ENCODE measurements around the gene FMO5.

Gene FMO5

DNA sequence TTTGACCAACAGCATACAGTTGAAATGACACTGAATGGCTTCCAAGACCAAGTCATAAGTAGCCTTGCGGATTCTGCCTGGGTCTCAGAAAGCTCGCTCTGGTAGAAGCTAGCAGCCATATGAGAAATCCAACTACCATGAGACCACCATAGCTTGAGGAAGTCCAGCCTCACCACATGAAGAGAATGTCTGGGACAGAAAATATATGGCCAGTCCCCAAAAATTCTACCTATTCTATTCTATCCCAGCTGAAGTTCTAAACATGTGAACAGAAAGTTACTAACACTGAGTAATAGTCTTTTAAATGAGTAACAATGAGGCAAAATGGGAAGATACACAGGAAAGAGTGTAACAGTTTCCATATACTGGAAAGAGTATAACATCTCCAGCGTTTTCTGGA is 9.0 kb downstream of the FMO5 start:
- H3K4me1 ChIP-seq (ENCODE audit: control insufficient read depth, insufficient read depth, low read length), result no peaks in the 10 kb centered on the region
- H3K9me3 ChIP-seq (ENCODE audit: control insufficient read depth, insufficient read depth, low read depth, low read length), result no peaks in the 10 kb centered on the region
- no peaks in the 10 kb centered on the region for H3K36me3 ChIP-seq (ENCODE audit: control insufficient read depth, insufficient read depth, low read length)
- no peak overlapping the region for H3K27ac ChIP-seq (ENCODE audit: low read depth, low read length)
- H3K27me3 ChIP-seq (ENCODE audit: control insufficient read depth, insufficient read depth, low read length), result no peaks in the 10 kb centered on the region
- no peak overlapping the region for H3K4me3 ChIP-seq (ENCODE audit: low read depth, low read length)
- H3K9ac ChIP-seq (ENCODE audit: low read length), result no peak overlapping the region

DNA sequence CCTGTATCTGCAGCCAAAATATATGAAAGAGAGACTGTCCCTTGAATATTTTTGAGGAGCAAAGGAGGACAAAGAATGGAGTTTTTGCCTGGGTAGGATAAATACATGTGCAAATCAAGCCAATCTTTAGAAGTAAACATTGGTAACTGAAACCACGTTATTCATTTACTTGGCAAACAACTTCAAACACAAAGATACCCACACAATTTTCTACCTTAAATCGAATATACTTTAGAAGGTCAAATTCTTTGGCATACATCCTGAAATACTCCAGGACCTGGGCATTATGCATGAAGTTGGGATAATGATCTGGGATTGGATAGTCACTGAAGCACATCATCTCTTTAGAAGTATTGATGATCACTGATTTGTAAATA is 9.6 kb downstream of the FMO5 start:
- H3K9me3 ChIP-seq (ENCODE audit: control insufficient read depth, insufficient read depth, low read depth, low read length), result no peaks in the 10 kb centered on the region
- H3K9ac ChIP-seq (ENCODE audit: low read length), result no peak overlapping the region
- no peaks in the 10 kb centered on the region for H3K4me1 ChIP-seq (ENCODE audit: control insufficient read depth, insufficient read depth, low read length)
- no peaks in the 10 kb centered on the region for H3K27me3 ChIP-seq (ENCODE audit: control insufficient read depth, insufficient read depth, low read length)
- no peak overlapping the region for H3K4me3 ChIP-seq (ENCODE audit: low read depth, low read length)
- H3K27ac ChIP-seq (ENCODE audit: low read depth, low read length), result no peak overlapping the region
- H3K36me3 ChIP-seq (ENCODE audit: control insufficient read depth, insufficient read depth, low read length), result no peaks in the 10 kb centered on the region

DNA sequence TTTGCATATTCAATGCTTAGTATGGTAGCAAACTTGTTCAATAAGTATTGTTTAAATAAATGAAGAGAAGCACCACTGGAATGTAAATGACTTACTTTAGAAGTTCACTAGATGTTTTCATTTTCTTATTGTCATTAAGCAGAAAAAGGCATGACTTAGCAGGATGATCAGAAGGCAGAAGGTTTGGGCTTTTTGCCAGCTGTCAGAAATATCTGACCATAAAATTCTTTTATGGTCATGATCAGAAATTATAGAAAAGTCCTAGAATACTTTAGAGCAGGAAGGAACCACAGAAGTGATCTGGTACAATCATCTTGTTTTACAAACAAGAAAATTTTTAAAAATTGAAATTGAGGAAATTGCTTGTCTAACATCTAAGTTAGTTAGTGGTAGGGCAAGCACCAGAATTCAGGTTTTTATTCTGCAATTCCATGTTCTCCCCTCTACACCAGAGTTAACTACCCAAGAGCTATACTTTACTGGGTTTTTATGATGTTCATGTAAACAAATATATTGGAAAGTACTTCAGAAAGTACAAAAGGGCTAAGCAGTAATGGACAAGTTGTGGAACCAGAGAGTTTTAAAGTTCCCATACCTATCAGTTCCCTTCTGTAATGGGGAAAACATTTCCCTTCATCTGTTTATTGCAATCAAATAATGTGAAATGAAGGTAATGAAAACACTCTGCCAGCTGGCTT is 10.1 kb downstream of the FMO5 start:
- no peaks in the 10 kb centered on the region for H3K4me1 ChIP-seq (ENCODE audit: control insufficient read depth, insufficient read depth, low read length)
- no peak overlapping the region for H3K4me3 ChIP-seq (ENCODE audit: low read depth, low read length)
- no peak overlapping the region for H3K9ac ChIP-seq (ENCODE audit: low read length)

GRCh38 chr1:147214325-147214724 is 10.8 kb downstream of the FMO5 start:
- Histone ChIP-seq H3K9me3 (ENCODE audit: control insufficient read depth, insufficient read depth, low read depth, low read length) (no peaks in the 10 kb centered on the region), H3K27me3 (ENCODE audit: control insufficient read depth, insufficient read depth, low read length) (no peaks in the 10 kb centered on the region), H3K4me1 (ENCODE audit: control insufficient read depth, insufficient read depth, low read length) (no peaks in the 10 kb centered on the region), H3K36me3 (ENCODE audit: control insufficient read depth, insufficient read depth, low read length) (no peaks in the 10 kb centered on the region), H3K9ac (ENCODE audit: low read length) (no peak overlapping the region), H3K27ac (ENCODE audit: low read depth, low read length) (no peak overlapping the region), H3K4me3 (ENCODE audit: low read depth, low read length) (no peak overlapping the region)

More for the DNA sequence above, 10.1 kb downstream of the FMO5 start:
- H3K27ac ChIP-seq (ENCODE audit: low read depth, low read length), result no peak overlapping the region
- no peaks in the 10 kb centered on the region for H3K36me3 ChIP-seq (ENCODE audit: control insufficient read depth, insufficient read depth, low read length)
- H3K27me3 ChIP-seq (ENCODE audit: control insufficient read depth, insufficient read depth, low read length), result no peaks in the 10 kb centered on the region
- H3K9me3 ChIP-seq (ENCODE audit: control insufficient read depth, insufficient read depth, low read depth, low read length), result no peaks in the 10 kb centered on the region

DNA sequence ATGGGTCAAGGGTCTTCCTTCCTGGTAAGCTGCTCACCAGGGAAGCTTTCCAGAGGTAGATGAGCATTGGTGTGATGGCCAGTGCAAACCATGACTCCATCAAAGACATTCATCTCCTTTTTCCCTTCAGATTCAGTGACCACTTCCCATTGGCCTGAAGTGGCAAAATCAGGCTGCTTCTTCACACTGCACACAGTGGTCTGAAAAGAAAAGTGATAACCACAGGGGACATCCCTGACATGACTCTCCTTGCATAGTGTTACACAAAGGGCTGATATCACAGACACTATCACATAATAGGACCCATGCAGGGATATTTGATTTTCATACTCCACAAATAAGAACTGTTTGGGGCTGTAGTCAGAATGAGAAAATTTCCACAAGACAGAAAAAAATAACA is 11.9 kb downstream of the FMO5 start:
- Histone ChIP-seq H3K27me3 (ENCODE audit: control insufficient read depth, insufficient read depth, low read length) (no peaks in the 10 kb centered on the region), H3K4me3 (ENCODE audit: low read depth, low read length) (no peak overlapping the region), H3K9ac (ENCODE audit: low read length) (no peak overlapping the region), H3K4me1 (ENCODE audit: control insufficient read depth, insufficient read depth, low read length) (no peaks in the 10 kb centered on the region), H3K36me3 (ENCODE audit: control insufficient read depth, insufficient read depth, low read length) (no peaks in the 10 kb centered on the region), H3K27ac (ENCODE audit: low read depth, low read length) (no peak overlapping the region), H3K9me3 (ENCODE audit: control insufficient read depth, insufficient read depth, low read depth, low read length) (no peaks in the 10 kb centered on the region)

- Histone ChIP-seq H3K36me3 (ENCODE audit: control insufficient read depth, insufficient read depth, low read length) (no peaks in the 10 kb centered on the region), H3K4me3 (ENCODE audit: low read depth, low read length) (no peak overlapping the region), H3K27me3 (ENCODE audit: control insufficient read depth, insufficient read depth, low read length) (no peaks in the 10 kb centered on the region), H3K27ac (ENCODE audit: low read depth, low read length) (no peak overlapping the region), H3K4me1 (ENCODE audit: control insufficient read depth, insufficient read depth, low read length) (no peaks in the 10 kb centered on the region), H3K9ac (ENCODE audit: low read length) (no peak overlapping the region), H3K9me3 (ENCODE audit: control insufficient read depth, insufficient read depth, low read depth, low read length) (no peaks in the 10 kb centered on the region)
Observed at GRCh38 chr1:147211577-147211976, 13.6 kb downstream of the FMO5 start.

- Histone ChIP-seq H3K27ac (ENCODE audit: low read depth, low read length) (no peak overlapping the region), H3K4me1 (ENCODE audit: control insufficient read depth, insufficient read depth, low read length) (no peaks in the 10 kb centered on the region), H3K9me3 (ENCODE audit: control insufficient read depth, insufficient read depth, low read depth, low read length) (no peaks in the 10 kb centered on the region), H3K36me3 (ENCODE audit: control insufficient read depth, insufficient read depth, low read length) (no peaks in the 10 kb centered on the region), H3K4me3 (ENCODE audit: low read depth, low read length) (no peak overlapping the region), H3K9ac (ENCODE audit: low read length) (no peak overlapping the region), H3K27me3 (ENCODE audit: control insufficient read depth, insufficient read depth, low read length) (no peaks in the 10 kb centered on the region)
Observed at GRCh38 chr1:147210987-147211386, 14.2 kb downstream of the FMO5 start.

- no peaks in the 10 kb centered on the region for H3K36me3 ChIP-seq (ENCODE audit: control insufficient read depth, insufficient read depth, low read length)
- no peak overlapping the region for H3K4me3 ChIP-seq (ENCODE audit: low read depth, low read length)
- H3K9me3 ChIP-seq (ENCODE audit: control insufficient read depth, insufficient read depth, low read depth, low read length), result no peaks in the 10 kb centered on the region
- no peak overlapping the region for H3K9ac ChIP-seq (ENCODE audit: low read length)
- no peaks in the 10 kb centered on the region for H3K4me1 ChIP-seq (ENCODE audit: control insufficient read depth, insufficient read depth, low read length)
- no peaks in the 10 kb centered on the region for H3K27me3 ChIP-seq (ENCODE audit: control insufficient read depth, insufficient read depth, low read length)
- no peak overlapping the region for H3K27ac ChIP-seq (ENCODE audit: low read depth, low read length)
Observed at GRCh38 chr1:147209825-147210821, 15.0 kb downstream of the FMO5 start.

DNA sequence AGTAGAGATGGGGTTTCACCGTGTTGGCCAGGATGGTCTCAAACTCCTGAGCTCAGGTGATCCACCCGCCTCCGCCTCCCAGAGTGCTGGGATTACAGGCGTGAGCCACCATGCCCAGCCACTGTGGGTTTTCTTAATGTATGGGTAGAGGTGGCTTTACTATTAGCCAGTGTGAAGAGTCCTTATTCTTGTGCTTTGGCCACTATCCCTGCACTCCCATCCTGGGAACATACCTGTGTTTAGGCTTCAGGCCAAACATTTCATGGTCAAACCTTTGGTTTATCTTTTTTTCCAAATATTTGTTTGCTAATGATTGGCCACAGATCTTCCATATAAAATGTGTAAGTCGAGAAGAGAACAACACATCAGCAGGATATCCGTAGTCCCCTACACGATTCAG is 16.5 kb downstream of the FMO5 start:
- Histone ChIP-seq H3K9ac (ENCODE audit: low read length) (no peak overlapping the region), H3K27me3 (ENCODE audit: control insufficient read depth, insufficient read depth, low read length) (no peaks in the 10 kb centered on the region), H3K27ac (ENCODE audit: low read depth, low read length) (no peak overlapping the region), H3K36me3 (ENCODE audit: control insufficient read depth, insufficient read depth, low read length) (no peaks in the 10 kb centered on the region), H3K4me1 (ENCODE audit: control insufficient read depth, insufficient read depth, low read length) (no peaks in the 10 kb centered on the region), H3K4me3 (ENCODE audit: low read depth, low read length) (no peak overlapping the region), H3K9me3 (ENCODE audit: control insufficient read depth, insufficient read depth, low read depth, low read length) (no peaks in the 10 kb centered on the region)

- H3K4me1 ChIP-seq (ENCODE audit: control insufficient read depth, insufficient read depth, low read length), result no peaks in the 10 kb centered on the region
- H3K9me3 ChIP-seq (ENCODE audit: control insufficient read depth, insufficient read depth, low read depth, low read length), result no peaks in the 10 kb centered on the region
- H3K9ac ChIP-seq (ENCODE audit: low read length), result no peak overlapping the region
- no peaks in the 10 kb centered on the region for H3K27me3 ChIP-seq (ENCODE audit: control insufficient read depth, insufficient read depth, low read length)
- H3K36me3 ChIP-seq (ENCODE audit: control insufficient read depth, insufficient read depth, low read length), result no peaks in the 10 kb centered on the region
- H3K4me3 ChIP-seq (ENCODE audit: low read depth, low read length), result no peak overlapping the region
- H3K27ac ChIP-seq (ENCODE audit: low read depth, low read length), result no peak overlapping the region
Observed at GRCh38 chr1:147207192-147207591, 17.9 kb downstream of the FMO5 start.

DNA sequence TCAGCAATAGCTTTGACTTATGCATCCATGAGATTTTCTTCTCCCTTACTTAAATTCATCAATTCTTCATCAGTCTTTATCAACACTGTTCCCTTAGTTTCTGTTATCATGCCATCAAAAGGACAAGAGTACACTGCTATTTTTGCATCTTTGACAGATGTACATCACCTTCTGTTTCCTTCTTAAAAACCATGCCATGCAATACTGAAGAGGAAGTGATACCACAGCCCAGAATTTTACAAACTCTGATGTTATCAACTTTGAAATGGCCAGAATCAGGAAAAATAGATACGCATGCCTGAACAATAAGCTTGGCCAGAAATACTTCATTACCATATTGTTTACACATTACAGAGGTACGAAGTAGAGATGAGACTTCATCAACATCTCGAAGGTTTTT is 21.1 kb downstream of the FMO5 start:
- Histone ChIP-seq H3K36me3 (ENCODE audit: control insufficient read depth, insufficient read depth, low read length) (no peaks in the 10 kb centered on the region), H3K9ac (ENCODE audit: low read length) (no peak overlapping the region), H3K27me3 (ENCODE audit: control insufficient read depth, insufficient read depth, low read length) (no peaks in the 10 kb centered on the region), H3K4me3 (ENCODE audit: low read depth, low read length) (no peak overlapping the region), H3K27ac (ENCODE audit: low read depth, low read length) (no peak overlapping the region), H3K9me3 (ENCODE audit: control insufficient read depth, insufficient read depth, low read depth, low read length) (no peaks in the 10 kb centered on the region), H3K4me1 (ENCODE audit: control insufficient read depth, insufficient read depth, low read length) (no peaks in the 10 kb centered on the region)

Data from HUES6 (cell line).